Progenitor cell of endocrine pancreas (in vitro differentiated cells): ENCODE measurements around the gene ZNF836. TPM values are rescaled to one million over a fixed set of nuclear protein-coding genes. Genes with fewer than 3 reads are reported as not detected.

Source experiments
- DNase-seq: peaks from one replicate; pipeline ENCODE4 v3.0.0; 2021; ENCODE audit warnings: low spot score; ENCODE audit not compliant: unreplicated experiment
- H3K27ac Mint-ChIP-seq: 2 replicates; pipeline ENCODE4 v1.8.0; 2021; ENCODE audit warnings: mild to moderate bottlenecking, moderate library complexity, mixed read lengths
- H3K27me3 Mint-ChIP-seq: 2 replicates; pipeline ENCODE4 v1.8.0; 2021; ENCODE audit warnings: mixed read lengths
- H3K36me3 Mint-ChIP-seq: 2 replicates; pipeline ENCODE4 v1.8.0; 2022; ENCODE audit warnings: mixed read lengths; ENCODE audit not compliant: insufficient read depth
- H3K4me1 Mint-ChIP-seq: 2 replicates; pipeline ENCODE4 v1.8.0; 2021; ENCODE audit warnings: low read depth, mixed read lengths
- H3K4me3 Mint-ChIP-seq: 2 replicates; pipeline ENCODE4 v1.8.0; 2021; ENCODE audit warnings: low read depth, mild to moderate bottlenecking, moderate library complexity, mixed read lengths
- H3K9me3 Mint-ChIP-seq: 2 replicates; pipeline ENCODE4 v1.8.0; 2021; ENCODE audit warnings: low read depth, mixed read lengths
- total RNA-seq: library from RNA; stranded (reverse); gene quantifications from 2 replicates; pipeline ENCODE4 v1.2.1, GENCODE V29; 2021
- TF ChIP-seq, protein P1 (sequence below): fragments of 200-600 bp; sonication (generic); IDR thresholded peaks from one replicate; pipeline ENCODE4 v1.5.0; 2021; ENCODE audit warnings: antibody characterized with exemption, mild to moderate bottlenecking; ENCODE audit not compliant: unreplicated experiment

ZNF836 gene
- total RNA-seq, 1 donor from 2014 or later, result 32.6 TPM

DNA sequence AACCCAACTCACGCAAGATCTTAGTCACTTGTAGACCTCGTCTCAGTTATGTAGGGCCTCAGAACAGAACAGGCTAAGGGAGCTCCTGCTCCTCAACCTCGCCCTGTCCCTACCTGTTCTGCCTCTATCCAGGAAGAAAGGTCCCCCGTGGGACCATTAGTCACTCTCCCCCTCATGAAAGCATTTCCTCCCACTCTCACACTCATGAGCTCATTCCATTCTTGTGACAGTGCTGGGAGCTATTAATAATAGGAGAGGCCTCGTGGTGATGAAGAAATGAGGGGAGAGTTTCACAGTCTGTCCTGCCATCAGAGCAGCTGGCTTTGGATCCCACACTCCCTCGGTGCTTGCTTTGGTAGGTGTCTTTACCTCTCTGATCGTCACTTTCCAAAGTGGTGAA, 28.6 kb upstream of the ZNF836 start:
- H3K27me3 Mint-ChIP-seq, result no peaks in the 10 kb centered on the region
- no peaks in the 10 kb centered on the region for H3K9me3 Mint-ChIP-seq
- no peak overlapping the region for H3K27ac Mint-ChIP-seq
- no peak for DNase-seq
- no peak overlapping the region for H3K4me3 Mint-ChIP-seq
- no peaks in the 10 kb centered on the region for H3K4me1 Mint-ChIP-seq
- H3K36me3 Mint-ChIP-seq, result peaks cover 12% of the 10 kb centered on the region
- TF ChIP-seq, protein P1, sequence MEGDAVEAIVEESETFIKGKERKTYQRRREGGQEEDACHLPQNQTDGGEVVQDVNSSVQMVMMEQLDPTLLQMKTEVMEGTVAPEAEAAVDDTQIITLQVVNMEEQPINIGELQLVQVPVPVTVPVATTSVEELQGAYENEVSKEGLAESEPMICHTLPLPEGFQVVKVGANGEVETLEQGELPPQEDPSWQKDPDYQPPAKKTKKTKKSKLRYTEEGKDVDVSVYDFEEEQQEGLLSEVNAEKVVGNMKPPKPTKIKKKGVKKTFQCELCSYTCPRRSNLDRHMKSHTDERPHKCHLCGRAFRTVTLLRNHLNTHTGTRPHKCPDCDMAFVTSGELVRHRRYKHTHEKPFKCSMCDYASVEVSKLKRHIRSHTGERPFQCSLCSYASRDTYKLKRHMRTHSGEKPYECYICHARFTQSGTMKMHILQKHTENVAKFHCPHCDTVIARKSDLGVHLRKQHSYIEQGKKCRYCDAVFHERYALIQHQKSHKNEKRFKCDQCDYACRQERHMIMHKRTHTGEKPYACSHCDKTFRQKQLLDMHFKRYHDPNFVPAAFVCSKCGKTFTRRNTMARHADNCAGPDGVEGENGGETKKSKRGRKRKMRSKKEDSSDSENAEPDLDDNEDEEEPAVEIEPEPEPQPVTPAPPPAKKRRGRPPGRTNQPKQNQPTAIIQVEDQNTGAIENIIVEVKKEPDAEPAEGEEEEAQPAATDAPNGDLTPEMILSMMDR, result no peak

DNA sequence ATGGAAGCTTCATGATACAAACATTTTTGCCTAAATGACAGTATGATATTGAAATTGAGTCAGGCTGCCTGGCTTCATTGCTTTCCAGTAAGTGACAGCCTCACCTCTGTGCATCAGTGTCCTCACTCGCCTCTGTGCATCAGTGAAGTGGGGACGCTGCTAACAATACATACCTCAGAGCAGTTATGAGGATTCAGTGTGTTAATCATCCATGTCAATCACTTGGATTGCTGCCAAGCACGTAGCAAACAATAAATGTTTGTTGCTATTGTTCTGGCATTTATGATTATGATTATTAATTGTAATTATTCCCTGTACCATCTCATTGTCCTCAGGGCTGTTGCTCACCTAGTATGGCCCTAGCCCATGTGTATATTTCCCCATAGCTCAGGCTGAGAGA, 27.3 kb upstream of the ZNF836 start:
- H3K27ac Mint-ChIP-seq, result no peak overlapping the region
- H3K4me1 Mint-ChIP-seq, result peaks cover 7% of the 10 kb centered on the region
- TF ChIP-seq, protein P1, result no peak
- no peaks in the 10 kb centered on the region for H3K9me3 Mint-ChIP-seq
- peaks cover 15% of the 10 kb centered on the region for H3K36me3 Mint-ChIP-seq
- H3K4me3 Mint-ChIP-seq, result no peak overlapping the region
- no peaks in the 10 kb centered on the region for H3K27me3 Mint-ChIP-seq
- no peak for DNase-seq

DNA sequence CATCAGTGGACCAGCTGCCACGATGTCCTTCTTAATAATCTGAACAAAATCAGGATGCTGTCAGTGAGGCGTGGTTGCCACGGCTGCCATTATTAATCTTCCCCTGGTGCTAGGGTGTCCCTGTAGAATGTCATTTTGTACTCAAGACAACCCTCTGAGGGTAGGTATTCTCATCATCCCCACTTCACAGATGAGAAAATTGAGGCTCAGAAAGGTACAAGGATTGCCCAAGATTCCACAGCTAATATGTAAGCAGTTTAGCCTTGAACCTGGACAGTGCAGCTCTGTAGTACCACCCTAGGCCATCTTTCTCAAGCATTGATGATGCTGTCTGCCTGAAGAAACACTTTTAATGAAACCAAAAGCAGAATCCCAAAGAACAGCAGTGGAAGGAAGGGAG, 26.5 kb upstream of the ZNF836 start:
- Mint-ChIP-seq H3K27ac (no peak overlapping the region), H3K36me3 (peaks cover 16% of the 10 kb centered on the region), H3K9me3 (no peaks in the 10 kb centered on the region), H3K4me3 (no peak overlapping the region), H3K27me3 (no peaks in the 10 kb centered on the region), H3K4me1 (peaks cover 10% of the 10 kb centered on the region)
- DNase-seq, result no peak
- TF ChIP-seq, protein P1, result no peak

DNA sequence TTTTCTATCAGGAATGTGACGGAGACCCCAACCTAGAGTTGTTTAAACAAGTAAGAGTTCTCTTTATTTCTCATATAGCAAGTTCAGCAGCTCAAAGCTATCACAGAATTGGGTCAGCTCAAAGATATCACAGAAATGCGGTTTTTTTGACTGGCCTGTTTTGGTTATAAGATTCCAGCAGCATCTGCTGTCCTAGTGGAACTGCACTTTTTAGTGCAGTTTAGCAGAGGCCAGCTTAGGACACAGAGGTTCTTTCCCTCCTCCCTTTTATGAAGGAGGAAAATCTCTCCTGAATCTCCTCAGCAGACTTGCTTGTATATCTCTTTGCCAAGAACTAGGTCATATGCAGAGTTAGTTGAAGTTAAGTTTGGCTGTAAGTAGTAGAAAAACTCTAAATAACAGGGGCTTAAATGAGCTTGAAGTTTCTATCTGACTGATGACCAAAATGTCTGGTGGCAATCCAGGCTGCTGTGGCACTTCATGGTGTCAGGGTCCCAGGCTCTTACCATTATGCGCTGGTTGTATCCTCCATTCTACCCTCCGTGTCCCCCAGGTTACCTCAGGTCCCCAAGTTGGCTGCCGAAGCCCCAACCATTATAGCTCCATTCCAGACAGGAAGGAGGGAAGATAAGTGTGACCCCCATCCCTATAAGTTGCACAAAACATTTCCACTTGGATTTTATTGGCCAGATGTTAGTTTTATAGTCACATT, 25.0 kb upstream of the ZNF836 start:
- H3K9me3 Mint-ChIP-seq, result no peaks in the 10 kb centered on the region
- H3K36me3 Mint-ChIP-seq, result peaks cover 17% of the 10 kb centered on the region
- H3K4me1 Mint-ChIP-seq, result peaks cover 20% of the 10 kb centered on the region
- H3K4me3 Mint-ChIP-seq, result no peak overlapping the region
- DNase-seq, result no peak
- no peak overlapping the region for H3K27ac Mint-ChIP-seq
- TF ChIP-seq, protein P1, result no peak
- H3K27me3 Mint-ChIP-seq, result no peaks in the 10 kb centered on the region

DNA sequence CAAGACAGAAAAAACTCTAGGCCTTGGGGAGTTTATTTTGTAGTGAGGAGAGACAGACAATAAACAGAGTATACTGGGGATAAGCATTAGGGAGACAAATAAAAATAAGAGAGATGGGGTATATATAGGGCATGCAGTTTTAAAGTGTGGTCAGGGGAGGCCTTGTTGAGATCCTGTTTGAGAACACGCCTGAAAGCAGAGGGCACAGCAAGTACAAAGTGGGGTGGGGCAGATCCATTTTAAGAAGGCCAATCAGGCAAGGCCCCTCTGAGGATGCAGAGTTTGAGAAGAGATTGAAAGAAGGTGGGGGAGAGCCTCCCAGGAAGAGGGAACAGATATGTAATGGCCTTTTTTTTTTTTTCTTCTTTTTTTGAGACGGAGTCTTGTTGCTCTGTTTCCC, 20.5 kb upstream of the ZNF836 start:
- TF ChIP-seq, protein P1, result no peak
- Mint-ChIP-seq H3K4me3 (peak overlapping the region; percentile 94), H3K4me1 (peaks cover 31% of the 10 kb centered on the region), H3K27me3 (no peaks in the 10 kb centered on the region), H3K27ac (peak overlapping the region; percentile 100), H3K36me3 (peaks cover 14% of the 10 kb centered on the region), H3K9me3 (no peaks in the 10 kb centered on the region)
- DNase-seq, result no peak
